GM19395 (cell line): ENCODE results near the gene SPIN2A.
"Not testable (repeated sequence)": the region's sequence is repeated elsewhere in the genome, so short reads cannot be mapped to it uniquely, and the experiment has no call there.

ENCODE experiments used
- ATAC-seq: cut with Tn5 transposase; IDR thresholded peaks from one replicate; pipeline ENCODE4 v1.9.1; 2021; ENCODE audit warnings: mild to moderate bottlenecking, moderate library complexity; ENCODE audit not compliant: unreplicated experiment

The SPIN2A gene

DNA sequence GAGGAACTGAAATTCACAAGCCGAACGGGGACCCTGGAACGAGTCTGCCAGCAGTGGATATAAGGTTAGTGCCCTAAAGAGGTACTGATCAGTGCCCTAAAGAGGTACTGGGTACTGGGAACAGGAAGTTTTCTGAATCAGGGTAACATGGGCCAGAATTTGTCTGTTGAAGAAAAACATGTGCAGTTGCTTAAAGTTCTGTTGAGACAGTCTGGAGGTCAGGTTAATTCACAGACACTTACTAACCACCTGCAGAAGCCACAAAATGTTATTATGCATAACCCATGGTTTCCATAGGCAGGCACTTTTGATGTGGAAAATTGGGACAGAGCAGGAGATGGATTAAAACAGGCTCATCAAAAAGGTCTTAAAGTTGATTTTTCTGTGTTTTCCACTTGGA, 33.7 kb downstream of the SPIN2A start:
- no peak for ATAC-seq

- ATAC-seq: not testable (repeated sequence)
These were observed 34.3 kb downstream of the SPIN2A start for GRCh38 chrX:57102918-57103317.
